ENCODE results near the gene PRPF40B.
"Not testable (repeated sequence)": the region's sequence is repeated elsewhere in the genome, so short reads cannot be mapped to it uniquely, and the experiment has no call there.

PRPF40B gene

DNA sequence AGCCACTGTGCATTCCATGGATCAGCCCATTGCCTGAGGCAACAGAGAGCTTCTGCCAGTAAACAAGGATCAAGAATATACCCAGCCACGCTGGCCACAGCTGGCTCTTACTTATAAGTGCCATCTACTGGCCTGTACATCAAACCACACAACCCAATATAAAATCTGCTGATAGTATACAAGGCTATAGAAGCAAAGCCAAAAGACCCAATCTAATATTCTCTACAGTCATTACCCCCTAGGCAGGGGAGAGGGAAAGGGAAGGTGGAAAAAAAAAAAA, 13.5 kb upstream of the PRPF40B start:
- no peak for DNase-seq

DNA sequence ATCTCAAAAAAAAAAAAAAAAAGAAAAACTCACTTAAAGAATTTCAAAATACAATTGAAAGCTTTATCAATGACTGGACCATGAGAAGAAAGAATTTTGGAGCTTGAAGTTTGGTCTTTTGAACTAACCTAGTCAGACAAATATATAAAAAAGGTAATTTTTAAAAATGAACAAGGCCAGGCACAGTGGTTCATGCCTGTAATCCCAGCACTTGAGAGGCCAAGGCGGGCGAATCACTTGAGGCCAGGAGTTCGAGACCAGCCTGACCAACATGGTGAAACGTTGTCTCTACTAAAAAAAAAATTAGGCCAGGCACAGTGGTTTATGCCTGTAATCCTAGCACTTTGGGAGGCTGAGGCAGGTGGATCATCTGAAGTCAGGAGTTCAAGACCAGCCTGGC, 12.6 kb upstream of the PRPF40B start:
- DNase-seq = not testable (repeated sequence)

- DNase-seq = no peak
These were observed 11.2 kb upstream of the PRPF40B start for GRCh38 chr12:49612210-49612609.

GRCh38 chr12:49615725-49616124, 7.6 kb upstream of the PRPF40B start:
- DNase-seq = no peak

DNA sequence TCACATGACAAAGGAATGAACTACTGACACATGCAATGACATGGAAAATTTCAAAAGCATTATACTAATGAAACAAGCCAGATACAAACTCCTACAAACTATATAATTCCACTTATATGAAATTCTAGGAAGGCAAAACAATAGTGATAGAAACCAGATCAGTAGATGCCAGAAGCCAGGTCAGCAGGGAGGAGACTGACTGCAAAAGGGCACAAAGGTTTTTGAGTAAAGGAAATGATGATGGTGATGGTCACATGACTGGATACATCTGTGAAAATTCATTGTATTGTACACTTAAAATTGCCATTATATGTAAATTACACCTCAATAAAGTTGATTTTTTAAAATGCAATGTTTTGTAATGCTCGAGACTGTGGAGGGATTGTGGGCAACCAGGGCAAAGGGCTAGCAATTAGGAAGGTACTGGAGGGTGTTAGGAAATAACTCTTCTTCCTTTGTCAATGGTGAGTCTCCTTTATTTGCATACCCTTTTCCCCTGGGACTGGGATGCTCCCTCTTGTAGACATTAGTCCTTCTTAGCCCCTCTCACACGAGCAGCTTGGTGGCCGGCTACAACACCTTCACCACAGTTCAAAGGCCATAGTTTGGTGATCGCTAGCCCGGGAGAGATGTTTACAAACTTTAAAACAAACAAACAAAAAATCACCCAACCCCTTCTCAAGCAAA, 6.7 kb upstream of the PRPF40B start:
- DNase-seq = no peak

DNA sequence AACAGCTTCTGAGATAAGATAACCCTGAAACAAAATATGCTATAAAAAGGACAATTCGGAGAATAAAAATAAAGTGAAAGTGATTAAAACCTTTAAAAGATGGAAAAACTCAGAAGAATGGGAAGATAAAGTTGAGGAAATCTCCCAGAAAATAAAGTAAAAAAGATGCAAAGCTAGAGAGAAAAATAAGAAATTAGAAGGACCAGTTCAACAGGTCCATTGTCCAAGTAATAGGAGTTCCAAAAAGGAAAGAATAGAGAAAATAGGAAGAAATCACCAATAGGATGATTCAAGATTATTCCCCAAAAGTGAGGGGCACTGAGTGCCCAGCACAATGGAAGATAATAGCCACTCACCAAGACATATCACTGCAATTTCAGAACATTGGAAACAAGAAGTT, 4.8 kb upstream of the PRPF40B start:
- no peak for DNase-seq

DNA sequence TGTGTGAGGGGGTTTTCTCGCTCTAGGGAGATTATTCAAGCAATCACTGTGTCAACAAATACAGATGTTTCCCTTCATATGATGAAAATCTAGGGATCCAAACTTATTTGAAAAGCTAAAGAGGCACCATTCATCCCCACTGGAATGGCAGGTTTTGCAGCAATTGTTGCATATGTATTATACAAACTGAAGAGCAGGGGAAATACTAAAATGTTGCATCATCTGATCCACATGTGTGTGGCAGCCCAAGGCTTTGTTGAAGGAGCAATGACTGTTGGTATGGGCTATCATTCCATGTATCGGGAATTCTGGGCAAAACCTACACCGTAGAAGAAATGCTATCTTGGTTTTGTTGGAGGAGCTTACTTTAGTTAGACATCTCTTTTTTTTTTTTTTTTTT, 4.1 kb upstream of the PRPF40B start:
- DNase-seq = no peak

GRCh38 chr12:49621651-49622500, 1.5 kb upstream of the PRPF40B start:
- no peak for DNase-seq

GRCh38 chr12:49622501-49623141, 740 bp upstream of the PRPF40B start:
- peak; percentile 64 for DNase-seq

- no peak for DNase-seq
These were observed 1.7 kb downstream of the PRPF40B start for GRCh38 chr12:49624921-49625577.

DNA sequence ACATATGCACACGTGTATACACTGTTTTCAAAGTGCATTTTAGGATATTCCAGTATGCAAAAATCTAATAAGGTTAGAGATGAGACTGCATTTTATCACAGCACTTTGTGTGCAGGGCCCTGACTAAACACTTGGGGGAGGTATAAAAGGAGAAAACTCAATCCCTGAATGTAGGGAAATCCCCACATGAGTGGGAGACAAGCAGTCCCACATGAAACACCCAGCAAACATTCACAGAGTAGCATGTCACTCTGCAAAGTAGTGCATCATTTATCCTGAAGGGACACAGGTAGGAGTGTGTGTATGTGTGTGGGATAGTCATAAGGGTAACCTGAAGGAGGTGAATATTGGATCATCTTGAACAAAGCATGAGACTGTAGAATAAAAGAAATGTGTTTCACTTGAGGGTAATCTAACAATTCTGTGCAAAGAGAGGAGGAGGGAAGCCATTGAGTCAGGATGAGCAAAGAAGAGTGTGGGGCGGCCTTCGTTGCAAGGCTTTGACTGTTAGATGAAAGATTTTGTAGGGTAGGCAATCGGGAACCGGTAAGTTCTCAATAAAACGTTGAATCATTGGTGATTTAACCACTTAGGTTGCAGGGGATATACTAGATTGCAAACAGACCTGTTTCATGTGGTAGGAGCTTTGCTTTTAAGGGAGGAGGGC, 2.9 kb downstream of the PRPF40B start:
- no peak for DNase-seq

DNA sequence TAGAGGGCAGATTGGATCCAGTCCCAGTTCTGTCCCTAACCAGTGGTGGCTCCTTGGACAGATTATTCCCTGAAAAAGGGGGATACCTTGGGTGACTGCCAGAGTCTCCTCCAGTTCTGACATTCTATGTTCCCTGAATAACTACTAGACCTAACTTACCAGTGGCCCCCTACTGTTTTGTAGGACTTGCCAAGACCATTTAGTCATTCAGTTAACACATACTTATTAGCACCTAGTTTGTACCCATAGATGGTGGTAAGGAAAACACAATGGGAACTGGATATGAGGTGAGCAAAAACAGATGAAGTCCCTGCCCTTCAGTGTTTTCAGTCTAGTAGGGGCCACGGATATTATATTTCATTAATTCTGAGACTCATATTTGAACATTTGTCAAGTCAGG, 3.5 kb downstream of the PRPF40B start:
- DNase-seq = no peak

GRCh38 chr12:49627752-49628360, 4.5 kb downstream of the PRPF40B start:
- DNase-seq = no peak

DNA sequence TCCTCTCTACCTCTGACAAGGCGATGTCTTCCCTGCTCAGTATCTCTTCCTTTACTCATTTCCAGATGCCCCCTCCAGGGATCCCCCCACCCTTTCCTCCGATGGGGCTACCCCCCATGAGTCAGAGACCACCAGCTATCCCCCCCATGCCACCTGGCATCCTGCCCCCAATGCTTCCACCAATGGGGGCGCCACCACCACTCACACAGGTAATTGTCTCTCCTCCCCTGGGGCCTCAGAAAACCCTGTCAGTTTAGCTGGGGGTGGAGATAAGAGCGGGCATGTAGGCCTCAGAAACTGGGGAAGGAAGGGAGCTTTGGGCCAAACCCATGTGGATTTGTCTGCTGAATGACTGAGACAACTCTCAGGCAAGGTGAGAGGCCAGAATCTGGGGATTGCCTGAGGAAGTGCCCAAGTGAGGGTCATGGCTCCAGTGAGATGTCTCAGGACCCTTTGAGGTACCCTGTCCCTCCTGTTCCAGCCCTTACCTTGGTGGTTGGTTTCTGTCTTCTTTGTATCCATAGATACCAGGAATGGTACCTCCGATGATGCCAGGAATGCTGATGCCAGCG, 8.1 kb downstream of the PRPF40B start:
- no peak for DNase-seq

DNA sequence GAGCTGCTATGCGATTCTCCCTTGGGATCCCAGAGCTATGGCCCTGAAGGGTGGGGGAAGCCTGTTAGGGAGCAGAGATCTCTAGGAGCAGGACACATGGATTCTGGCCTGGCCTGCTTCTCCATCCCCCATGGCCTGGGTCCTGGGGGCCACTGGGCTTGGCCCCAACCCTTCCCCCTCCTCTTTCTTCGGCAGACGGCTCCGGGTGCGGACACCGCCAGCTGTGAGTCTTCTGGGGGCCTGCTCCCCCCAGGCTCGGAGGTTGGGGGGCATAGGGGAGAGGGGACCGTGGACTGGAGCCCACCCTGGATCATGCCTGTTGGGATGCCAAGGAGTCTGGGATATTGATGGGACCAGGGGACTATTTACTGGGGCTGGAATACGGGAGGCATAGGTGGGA, 9.0 kb downstream of the PRPF40B start:
- DNase-seq = no peak

DNA sequence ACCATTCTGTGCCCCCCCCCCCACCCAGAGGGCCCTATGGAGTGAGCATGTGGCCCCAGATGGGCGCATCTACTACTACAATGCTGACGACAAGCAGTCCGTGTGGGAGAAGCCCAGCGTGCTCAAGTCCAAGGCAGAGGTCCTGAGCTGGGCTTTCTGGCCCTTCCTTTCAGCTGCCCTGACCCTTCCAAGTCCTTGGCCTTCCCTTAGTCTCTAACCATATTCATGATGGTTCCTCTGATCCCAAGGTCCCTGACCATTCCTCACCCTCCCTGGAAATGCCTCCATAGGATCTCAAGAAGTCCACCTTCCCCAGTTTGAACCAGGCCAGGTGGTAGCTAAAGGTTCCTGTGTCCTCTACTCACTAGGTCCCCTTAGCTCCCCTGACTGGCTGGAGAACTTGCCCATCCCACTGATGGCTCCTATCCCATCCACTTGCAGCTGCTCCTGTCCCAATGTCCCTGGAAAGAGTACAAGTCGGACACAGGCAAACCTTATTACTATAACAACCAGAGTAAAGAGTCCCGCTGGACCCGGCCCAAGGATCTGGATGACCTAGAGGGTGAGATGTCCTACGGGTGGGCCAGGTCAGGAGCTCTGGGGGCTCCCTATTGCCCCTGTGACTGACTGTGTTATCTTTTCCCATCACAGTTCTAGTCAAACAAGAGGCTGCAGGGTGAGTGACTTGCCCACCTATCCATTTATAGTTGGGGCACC, 9.8 kb downstream of the PRPF40B start:
- DNase-seq = no peak

- no peak for DNase-seq
These were observed 10.5 kb downstream of the PRPF40B start for GRCh38 chr12:49633703-49634345.

- DNase-seq = no peak
These were observed 11.7 kb downstream of the PRPF40B start for GRCh38 chr12:49635036-49635435.

DNA sequence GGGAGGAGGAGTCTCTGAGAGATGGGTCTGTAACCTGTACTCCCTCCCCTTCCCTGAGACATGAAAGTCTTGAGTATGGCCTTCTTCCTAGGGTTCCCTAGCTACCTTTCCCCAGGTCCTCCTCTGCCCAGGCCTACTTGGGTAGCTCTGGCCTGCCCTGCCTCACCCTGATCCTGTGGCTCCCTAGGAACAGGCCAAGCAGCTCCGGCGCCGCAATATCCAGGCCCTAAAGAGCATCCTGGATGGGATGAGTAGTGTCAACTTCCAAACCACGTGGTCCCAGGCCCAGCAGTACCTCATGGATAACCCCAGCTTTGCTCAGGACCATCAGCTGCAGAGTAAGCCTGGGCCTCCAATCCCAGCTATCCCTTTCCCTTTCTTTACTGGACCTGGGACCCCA, 12.3 kb downstream of the PRPF40B start:
- DNase-seq = no peak

- DNase-seq = no peak
These were observed 13.2 kb downstream of the PRPF40B start for GRCh38 chr12:49636574-49636973.
